SW 1271 (cell line): ENCODE measurements around the gene FGF14.
"Not testable (repeated sequence)": the region's sequence is repeated elsewhere in the genome, so short reads cannot be mapped to it uniquely, and the experiment has no call there.

ENCODE experiments used
- DNase-seq, 2 experiments: peaks; one replicate each; lab custom pipeline; 2025; lab: John Stamatoyannopoulos, UW

FGF14 gene

DNA sequence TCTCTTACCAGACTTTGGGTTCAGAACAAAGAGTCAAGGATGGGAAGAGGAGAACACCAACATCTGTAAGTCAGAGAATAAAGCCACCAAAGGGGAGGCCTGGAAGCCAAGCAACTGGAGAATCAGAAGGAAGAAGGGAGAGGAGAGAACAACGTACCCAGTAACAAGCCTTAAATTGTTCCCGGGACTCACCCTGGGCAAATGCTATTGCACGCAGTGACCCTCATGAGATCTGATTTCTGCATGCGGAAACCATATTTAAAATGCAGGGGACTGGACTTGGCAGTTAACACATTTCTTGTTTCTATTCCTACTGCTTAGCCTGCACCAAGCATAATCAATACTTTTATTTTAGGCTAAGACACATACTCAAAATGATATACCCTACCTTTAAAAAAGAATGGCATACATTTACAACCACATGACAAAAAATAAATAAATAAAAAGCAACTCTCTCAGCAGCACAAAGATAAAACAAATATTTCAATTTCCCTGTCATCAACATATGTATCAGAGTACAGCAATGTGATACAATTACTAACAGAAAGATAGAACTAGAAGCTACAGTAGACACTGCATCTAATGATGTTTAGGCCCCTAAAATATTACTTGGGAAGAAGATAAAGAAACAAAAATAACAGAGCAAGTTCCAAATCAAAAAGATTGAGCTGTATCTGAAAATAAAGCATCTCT, 534.8 kb downstream of the FGF14 start:
- DNase-seq, result no peak

DNA sequence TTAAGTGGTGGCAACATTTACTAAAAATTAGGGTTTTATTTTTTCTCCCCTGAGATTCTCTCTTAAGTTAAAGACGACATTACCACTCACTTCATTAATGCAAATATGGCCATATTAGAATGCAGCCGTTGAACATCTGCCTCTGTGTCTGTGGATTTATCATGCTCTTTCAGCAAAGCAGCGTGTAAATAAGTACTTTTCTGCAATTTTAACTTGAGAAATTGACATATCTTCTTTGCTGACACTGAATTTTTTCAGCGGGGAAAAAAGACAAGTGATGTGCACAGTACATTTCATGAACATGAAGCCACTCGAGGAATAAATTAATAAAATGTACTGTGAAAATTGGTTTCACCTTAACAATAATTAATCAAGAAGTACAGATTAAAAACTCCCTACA, 543.0 kb downstream of the FGF14 start:
- no peak for DNase-seq

DNA sequence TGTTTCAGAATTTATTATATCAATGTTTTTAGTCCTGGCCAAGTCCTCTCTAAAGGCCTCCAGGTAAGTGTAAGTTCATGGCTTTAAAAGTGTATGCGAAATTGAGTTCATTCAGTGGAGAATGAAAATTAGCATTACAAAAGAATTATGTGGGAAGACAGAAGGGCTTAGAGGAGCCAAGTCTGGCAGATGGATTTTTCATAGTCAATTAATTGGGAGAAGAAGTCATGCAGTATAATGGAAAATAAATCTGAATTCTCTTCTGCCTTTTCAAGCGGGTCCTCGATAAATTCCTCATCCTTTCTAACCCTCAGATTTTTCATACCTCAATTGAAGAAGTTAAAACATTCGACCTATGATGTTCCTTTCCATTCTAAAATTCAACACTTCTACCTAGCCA, 555.1 kb downstream of the FGF14 start:
- no peak for DNase-seq

DNA sequence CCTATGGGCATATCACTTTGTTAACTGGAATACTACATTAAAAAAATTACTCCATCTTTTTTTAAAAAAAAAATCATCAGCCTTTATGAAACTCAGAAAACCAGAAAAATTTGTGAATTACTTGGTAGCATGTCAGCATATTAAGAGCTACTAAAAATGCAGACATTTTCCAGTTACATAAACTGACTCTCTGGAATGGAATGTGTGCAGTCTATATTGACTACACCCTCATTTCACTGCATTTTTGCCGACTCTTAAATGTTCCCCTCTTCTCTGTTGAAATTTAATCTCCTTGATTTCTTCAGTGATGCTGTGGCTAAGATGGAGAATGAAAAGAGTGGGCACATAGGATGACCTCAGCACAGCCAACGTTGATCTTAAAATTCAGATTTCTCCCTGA, 555.6 kb downstream of the FGF14 start:
- no peak for DNase-seq

DNA sequence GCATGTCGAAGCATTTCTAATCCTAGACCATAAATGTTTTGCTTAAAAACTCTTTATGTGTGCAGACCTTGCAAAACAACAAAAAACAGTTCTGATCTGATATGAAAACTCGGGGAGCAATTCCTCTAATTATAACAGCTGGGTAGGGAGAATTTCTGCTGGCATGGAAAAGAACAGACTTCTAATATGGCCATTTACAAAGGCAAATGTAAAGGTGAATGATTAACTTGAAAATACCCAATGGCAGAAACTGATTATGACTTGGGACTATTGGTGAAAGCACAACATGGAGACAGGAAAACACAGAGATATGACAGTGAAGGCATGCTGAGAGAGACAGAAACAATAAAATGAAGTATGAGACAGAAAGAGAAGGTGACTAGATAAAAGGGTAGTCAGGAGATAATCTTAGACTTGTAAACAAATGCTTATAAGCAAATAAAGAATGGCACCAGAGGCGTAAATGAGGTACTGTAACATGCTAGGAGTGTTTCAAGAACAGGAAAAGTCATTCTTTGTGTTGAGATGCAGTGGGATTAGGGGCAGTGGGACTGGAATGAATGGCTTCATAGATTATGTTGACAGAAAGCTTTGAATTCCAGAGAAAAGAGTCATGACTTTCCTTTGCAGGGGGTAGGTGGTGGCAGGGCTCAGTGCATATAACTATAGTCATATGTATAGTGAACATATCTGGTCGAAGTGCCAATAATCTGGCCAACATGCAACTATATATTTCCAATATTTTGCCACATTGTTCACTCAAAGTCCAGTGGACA, 556.4 kb downstream of the FGF14 start:
- no peak for DNase-seq

DNA sequence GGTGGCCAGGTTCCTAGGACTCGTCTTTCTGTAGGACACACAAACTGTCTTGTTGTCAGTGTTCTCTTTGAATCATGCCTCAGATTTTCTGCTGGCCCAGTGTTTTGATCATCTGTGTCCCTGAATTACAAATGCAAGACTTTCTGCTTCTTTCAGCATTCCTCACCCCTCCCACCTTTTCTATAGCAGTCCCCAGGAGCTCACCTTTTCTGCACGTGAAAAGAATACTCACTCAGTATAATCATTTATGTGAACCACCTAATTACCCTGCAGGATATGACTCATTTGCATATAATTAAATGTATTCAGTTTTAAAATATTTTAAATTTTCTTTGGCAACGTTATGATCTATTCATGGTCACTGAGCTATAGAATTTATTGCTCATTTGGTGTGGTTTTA, 560.1 kb downstream of the FGF14 start:
- DNase-seq, result no peak

DNA sequence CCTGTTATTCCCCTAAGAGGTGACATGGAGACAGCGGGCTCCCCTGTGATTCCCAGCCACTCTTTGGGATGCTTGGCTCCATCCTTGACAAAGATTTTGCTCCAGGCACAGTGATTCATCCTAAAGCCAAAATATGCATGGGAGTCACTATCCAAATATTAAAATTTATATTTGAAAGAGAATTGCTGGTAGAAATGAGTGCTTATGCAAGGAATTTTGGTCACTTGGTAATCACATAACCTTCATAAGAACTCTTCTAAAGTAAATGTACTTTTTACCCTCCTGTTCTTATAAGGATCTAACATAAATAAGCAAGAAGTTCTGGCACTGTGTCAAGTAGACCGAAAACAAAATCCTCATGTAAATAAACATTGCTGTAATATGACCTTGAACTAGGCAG, 563.5 kb downstream of the FGF14 start:
- no peak for DNase-seq

DNA sequence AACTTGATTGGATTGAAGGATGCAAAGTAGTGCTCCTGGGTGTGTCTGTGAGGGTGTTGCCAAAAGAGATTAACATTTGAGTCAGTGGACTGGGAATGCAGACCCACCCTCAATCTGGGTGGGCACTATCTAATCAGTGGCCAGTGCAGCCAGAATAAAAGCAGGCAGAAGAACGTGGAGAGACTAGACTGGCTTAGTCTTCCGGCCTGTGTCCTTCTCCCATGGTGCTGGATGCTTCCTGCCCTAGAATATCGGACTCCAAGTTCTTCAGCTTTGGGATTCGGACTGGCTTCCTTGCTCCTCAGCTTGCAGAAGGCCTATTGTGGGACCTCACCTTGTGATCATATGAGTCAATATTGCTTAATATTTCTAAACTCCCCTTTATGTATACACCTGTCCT, 564.1 kb downstream of the FGF14 start:
- not testable (repeated sequence) for DNase-seq

DNA sequence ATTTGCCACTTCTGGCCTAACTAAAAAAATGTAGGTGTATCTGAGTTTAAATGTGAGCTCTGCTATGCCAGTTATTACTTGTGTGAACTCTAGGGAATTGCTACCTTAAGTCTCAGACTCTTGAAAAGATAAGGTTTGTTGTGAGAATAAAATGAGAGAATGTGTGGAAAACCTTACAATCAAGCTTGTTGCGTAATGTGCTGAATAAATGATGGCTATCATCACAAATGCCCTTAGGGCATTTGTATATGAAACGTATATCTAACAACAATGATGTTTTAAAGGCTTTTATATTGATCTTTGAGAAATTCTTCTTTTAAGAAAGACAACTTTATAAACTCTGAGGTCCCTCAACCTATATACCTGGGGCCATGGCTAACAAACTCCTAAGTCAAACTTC, 564.6 kb downstream of the FGF14 start:
- DNase-seq, result no peak

DNA sequence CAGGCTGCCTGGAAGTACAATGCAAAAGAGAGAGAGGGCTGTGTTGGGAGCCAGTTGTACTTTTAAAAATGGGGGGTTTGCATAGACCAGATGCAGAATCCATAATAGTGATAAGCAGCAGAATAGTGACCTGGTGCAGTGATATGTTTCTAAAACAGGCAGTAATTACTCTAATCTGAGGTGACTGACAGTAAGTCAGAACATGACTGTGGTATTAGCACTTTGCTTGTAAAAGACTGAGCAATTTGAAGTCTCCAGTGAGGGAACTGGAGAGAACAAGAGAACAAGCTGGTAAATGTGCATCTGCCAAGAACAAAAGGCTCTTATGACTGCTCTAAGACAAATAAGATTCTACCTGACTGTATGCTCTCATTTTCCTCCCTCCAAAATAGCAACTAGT, 565.9 kb downstream of the FGF14 start:
- DNase-seq, result no peak

DNA sequence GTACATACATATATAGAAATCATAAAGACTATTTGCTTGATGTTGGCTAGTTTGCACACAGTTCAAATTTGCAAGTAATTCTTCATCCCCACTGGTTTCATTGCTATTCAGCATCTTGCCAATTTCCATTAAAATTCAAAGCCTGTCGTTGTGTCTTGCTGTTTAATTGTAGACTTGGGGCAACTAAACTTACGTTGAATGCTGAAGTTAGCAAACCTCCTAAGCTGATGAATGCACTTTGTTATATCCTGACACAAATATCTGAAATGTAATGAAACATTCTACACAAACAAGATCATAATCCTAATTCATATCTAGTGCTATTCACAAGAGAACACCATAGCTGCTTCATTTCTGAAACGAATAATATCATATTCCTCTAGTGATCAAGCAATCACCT, 568.2 kb downstream of the FGF14 start:
- no peak for DNase-seq

DNA sequence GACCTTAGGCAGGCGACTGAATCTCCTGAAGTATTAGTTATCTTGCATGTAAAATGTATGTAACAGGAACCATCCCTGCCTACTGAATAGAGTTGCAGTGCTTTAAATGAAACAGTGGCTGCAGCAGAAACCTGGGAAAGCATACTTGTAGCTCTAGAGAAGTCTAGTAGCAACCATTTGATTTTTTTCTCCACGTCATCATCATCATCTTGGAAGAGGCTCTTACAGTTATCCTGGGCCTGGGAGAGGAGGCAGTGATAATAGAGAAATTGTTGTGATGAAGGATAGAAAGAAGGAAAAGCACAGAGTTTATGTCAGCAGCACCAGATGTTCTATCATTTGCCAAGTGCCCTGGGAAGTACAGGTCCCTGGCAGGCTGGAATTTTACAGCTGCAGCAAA, 571.8 kb downstream of the FGF14 start:
- DNase-seq, result no peak

DNA sequence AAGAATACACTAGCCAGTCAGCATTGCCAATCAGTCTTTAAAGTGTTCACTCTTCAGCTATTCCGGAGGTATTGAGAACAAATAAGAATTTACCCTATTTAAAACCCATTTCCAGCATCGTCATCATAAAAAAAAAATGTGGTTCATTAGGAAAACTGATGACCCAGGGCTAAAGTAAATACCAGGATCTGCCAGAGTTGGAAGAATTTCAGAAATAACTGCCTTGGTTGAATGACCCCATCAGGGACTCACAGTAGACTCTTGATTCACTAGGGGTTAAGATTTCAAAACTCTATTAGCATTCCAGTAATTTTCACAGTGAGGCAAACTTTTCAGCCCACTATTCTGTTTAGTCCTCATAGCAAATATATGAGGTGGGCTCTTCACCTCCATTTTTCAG, 572.4 kb downstream of the FGF14 start:
- no peak for DNase-seq

DNA sequence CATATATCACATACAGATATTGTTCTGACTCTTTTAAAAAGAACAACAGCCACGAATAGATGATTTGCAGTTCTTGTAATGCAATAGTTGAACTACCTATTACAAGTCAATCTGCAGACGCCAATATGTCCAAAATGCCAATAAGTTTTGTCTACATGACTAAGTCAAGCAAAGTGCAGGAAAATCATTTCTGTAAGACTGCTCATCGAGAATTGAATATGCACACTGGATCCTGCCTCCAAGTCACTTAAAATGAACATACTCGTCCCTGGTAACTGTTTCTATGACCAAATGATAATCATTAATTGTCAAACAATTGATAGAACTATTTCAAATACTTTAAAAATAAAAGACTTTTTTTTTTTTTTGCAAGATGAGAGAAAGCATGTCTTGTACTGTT, 573.7 kb downstream of the FGF14 start:
- no peak for DNase-seq

DNA sequence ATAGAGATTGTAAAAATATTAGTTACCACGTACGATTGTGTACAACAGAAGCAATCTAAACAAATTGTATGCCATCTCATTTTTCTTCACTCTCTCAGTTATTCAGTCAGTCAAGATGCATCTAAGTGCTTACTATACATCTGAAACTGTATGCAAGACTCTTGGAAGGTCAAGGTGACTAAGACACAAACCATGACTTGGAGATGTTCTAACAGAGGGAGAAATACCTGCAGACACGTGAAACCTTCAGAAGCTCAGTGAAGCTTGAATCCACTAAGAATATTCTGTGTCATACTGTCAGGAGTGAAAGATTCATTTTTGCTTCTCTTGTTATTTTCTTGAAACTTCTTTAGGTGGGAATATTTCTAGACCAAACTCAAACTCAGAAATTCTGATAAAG, 584.0 kb downstream of the FGF14 start:
- no peak for DNase-seq

DNA sequence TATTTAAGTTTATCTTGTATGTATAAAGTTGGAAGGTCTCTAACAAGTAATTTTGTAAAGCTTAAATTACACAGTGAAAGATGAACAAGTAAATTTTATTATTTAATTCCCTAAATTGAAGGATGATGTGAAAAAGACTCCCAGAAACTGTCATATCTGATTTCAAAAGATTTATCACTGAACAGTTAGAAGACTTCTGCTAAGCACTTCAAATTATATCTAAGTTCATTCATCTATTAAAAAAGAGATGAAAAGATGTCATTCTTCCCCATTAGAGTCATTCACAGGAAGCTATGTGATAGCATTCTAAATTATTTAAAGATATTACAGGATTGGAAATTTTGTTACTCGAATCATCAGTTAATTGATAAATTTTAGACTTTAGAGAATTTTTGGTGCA, 590.0 kb downstream of the FGF14 start:
- DNase-seq, result no peak

DNA sequence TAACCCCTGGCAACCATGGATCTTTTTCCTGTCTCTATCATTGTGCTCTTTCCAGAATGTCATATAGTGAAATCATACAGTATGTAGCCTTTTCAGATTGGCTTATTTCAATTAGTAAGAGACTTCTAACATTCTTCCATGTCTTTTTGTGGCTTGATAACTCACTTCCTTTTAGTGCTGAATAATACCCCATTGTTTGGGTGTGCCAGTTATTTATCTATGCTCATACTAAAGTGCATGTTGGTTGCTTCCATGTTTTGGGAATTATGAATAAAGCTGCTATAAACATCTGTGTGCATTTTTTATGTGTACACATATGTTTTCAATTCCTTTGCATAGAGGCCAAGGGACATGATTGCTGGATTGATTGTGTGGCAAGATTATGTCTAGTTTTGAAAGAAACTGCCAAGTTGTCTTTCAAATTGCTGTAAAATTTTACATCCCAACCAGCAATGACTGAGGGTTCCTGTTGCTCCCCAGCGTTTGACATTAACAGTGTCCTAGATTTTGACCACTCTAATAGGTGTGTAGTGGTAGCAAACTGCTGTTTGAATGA, 590.5 kb downstream of the FGF14 start:
- no peak for DNase-seq

DNA sequence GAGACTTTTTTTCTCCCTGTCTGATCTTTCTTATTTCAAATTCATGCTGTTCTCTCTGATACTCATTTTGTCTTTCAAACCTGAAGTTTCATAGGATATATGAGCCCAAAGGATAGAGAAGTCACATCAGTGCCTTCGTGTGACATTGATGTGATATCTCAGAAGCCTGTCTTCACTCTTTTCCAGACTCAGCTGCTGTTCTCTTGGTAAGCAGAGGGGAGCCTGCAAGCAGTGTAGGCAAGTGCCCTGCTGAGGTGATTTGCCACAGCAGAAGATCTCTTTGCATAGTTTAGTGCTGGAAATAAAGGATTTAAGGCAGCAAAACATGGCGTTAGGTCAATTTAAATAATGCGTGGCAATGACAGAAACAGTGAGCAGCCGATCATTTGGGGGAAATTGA, 602.7 kb downstream of the FGF14 start:
- DNase-seq, result no peak

DNA sequence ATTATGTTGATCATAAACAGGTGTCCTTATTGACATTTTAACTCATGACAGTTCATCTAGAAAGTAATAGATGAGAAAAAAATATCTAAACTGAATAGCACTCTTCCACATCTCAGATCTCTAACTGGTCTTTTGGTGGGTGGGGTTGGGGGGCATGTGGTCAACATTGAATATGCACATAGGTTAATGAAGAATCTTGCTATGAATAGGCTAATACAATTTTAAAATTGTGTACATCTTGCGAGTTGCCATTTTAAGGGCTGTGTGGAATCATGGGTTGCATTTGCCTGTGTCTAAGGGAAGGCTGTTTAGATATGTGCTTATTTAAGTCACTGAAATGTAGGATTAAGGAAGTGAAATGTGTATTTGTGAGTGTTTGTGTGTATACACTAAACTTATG, 603.4 kb downstream of the FGF14 start:
- DNase-seq, result no peak

DNA sequence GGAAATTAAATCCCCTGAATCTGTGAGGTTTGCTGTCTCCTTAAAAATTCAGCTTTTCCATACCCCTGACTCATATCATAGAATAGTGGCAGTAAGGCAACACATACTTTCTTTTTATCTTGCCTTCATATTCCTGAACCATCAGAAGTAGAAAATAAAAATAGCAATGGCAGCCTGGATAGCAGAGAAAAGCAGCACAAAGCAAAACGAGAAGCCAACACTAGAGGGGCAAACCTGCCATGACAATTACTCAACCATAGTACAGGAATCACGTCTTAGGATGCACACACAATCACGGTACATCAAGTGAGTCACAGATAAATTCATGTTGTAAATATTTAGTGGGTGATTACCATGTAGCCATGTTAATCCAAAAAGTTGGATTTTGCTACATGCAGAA, 606.4 kb downstream of the FGF14 start:
- no peak for DNase-seq

DNA sequence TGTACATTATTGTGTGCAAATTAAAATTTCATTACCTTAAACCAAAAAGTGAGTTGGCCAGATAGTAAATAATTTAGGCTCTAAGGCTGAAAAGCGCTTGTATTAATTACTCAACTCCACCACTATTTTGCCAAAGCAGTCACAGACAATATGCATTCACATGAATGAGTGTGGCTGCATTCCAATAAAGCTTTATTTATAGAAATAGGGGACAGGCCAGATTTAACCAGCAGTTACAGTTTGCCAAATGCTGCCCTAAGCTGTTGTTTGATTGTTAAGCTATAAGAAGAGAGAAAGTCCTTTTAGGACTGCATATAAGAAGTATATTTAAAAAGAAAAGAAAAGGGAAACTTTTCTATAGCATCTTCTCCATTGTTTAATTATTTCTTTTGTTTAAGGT, 606.8 kb downstream of the FGF14 start:
- DNase-seq, result no peak

DNA sequence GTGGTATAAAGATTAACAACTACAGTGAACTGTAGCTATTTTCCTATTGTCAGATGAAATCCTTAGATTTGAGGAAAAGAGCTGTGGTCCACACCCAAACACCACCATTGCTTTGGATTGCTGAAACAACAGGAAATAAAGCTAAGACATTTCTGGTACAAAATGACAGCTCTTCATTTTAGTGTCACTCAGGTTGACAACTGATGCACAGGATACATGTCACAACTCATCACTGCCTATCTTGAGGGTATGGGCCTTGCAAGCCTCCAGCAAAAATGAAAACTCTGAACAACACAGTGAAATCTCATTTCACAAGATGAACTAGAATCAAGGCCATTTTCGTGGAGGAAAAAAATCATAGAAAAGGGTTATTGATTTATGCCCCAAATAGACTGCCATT, 609.7 kb downstream of the FGF14 start:
- DNase-seq, result no peak

DNA sequence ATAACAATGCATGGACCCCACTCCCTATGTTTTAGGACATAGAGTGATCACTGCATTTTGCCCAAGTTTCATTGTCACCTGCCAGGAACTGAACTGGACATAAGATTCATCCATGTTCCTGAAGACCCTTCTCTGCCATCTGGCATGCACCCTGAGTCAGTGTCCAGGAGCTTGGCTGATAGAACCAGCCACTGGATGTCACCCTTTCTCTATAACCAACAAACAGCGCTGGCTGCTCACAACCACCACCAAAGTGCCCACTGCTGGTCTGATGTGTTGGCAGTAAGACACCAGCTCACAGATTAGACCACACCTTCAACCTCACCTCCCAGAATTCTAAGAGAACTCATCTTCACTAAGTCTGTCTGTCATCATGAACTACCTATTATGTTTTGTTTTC, 616.0 kb downstream of the FGF14 start:
- peak; percentile 48 to 70 for DNase-seq

DNA sequence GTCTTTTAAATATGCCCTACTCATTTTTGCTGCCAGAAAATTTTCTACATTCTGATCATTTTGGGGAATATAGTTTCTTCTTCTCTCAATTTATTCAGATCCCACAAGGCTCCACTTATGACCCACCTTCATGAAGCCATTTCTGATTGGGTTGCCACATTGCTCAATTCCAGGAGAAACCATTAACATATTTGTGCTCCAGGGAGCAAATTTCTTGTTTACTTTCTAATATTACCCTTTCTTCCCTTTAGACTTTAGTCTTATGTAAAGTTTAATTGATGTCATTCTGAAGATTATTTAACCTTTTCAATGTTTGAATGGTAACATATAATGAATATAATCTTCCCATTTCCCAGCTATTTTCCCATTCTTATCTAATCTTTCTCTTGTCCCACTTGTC, 617.5 kb downstream of the FGF14 start:
- DNase-seq, result no peak
